HFF-Myc (cell line): ENCODE results near the gene METTL24.
"Not testable (repeated sequence)": the region's sequence is repeated elsewhere in the genome, so short reads cannot be mapped to it uniquely, and the experiment has no call there.

Experiments used
- DNase-seq: peaks from one replicate; pipeline ENCODE4 v3.0.0-alpha.2; 2011; ENCODE audit warnings: low read depth; ENCODE audit errors: extremely low read depth
- H3K4me3 ChIP-seq: replicated peaks from 2 replicates; pipeline ENCODE4 v1.5.1; 2011; ENCODE audit warnings: low read depth, mild to moderate bottlenecking, control low read depth, low read length
- TF ChIP-seq, protein P1 (sequence below): IDR thresholded peaks from 2 replicates; pipeline ENCODE4 v1.5.1; 2012; ENCODE audit warnings: mild to moderate bottlenecking, low read depth, low read length, control low read depth; ENCODE audit errors: missing control alignments

Gene METTL24

DNA sequence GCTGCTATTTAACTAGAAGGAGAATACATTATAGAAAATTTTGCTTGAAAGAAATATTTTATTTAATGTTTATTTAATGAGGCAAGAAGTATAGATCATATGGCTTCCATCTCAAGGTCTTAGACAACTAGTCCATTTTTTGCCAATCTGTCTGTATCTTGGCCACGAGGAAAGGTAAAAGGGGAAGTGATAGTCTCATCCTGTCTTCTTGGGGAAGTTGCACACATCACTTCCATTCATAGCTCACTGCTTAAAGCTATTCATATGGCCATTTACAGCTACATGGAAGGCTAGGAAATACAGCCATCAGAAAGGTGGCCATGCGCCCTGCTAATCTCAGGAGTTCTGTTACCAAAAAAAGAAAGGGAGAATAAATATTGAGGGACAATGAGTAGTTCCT, 50.8 kb downstream of the METTL24 start:
- TF ChIP-seq, protein P1, sequence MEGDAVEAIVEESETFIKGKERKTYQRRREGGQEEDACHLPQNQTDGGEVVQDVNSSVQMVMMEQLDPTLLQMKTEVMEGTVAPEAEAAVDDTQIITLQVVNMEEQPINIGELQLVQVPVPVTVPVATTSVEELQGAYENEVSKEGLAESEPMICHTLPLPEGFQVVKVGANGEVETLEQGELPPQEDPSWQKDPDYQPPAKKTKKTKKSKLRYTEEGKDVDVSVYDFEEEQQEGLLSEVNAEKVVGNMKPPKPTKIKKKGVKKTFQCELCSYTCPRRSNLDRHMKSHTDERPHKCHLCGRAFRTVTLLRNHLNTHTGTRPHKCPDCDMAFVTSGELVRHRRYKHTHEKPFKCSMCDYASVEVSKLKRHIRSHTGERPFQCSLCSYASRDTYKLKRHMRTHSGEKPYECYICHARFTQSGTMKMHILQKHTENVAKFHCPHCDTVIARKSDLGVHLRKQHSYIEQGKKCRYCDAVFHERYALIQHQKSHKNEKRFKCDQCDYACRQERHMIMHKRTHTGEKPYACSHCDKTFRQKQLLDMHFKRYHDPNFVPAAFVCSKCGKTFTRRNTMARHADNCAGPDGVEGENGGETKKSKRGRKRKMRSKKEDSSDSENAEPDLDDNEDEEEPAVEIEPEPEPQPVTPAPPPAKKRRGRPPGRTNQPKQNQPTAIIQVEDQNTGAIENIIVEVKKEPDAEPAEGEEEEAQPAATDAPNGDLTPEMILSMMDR, result no peak
- DNase-seq, result no peak
- H3K4me3 ChIP-seq, result no peak overlapping the region

DNA sequence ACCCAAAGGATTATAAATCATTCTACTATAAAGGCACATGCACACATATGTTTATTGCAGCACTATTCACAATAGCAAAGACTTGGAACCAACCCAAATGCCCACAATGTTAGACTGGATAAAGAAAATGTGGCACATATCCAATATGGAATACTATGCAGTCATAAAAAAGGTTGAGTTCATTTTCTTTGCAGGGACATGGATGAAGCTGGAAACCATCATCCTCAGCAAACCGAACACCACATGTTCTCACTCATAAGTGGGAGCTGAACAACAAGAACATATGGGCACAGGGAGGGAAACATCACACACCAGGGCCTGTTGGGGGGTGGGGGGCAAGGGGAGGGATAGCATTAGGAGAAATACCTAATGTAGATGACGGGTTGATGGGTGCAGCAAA, 52.3 kb downstream of the METTL24 start:
- DNase-seq, H3K4me3 ChIP-seq: not testable (repeated sequence)

DNA sequence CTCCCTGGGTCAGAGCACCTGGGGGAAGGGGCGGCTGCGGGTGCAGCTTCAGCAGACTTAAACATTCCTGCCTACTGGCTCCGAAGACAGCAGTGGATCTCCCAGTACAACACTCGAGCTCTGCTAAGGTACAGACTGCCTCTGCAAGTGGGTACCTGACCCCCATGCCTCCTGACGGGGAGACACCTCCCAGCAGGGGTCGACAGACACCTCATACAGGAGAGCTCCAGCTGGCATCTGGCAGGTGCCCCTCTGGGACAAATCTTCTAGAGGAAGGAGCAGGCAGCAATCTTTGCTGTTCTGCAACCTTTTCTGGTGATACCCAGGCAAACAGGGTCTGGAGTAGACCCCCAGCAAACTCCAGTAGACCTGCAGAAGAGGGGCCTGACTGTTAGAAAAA, 54.5 kb downstream of the METTL24 start:
- H3K4me3 ChIP-seq, DNase-seq: not testable (repeated sequence)

DNA sequence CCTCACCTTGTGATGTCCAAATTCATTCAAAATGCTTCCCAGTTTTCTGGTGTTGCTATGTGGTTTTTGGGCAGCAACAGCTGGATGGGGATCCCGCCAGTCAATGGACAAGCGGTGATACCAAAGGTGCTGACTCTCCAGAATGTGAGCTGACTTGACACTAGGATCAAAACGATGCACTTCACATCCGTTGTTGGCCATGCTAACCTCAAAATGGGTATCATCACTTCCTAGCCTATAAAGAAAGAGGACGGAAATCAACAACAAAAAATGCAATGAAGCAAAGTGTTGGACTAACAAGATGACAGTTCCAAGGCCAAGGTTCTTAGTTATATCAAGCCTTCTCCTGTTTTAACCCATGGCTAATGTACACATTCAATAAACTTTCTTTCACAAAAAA, 59.2 kb downstream of the METTL24 start:
- no peak for DNase-seq
- no peak overlapping the region for H3K4me3 ChIP-seq
- TF ChIP-seq, protein P1, result no peak

DNA sequence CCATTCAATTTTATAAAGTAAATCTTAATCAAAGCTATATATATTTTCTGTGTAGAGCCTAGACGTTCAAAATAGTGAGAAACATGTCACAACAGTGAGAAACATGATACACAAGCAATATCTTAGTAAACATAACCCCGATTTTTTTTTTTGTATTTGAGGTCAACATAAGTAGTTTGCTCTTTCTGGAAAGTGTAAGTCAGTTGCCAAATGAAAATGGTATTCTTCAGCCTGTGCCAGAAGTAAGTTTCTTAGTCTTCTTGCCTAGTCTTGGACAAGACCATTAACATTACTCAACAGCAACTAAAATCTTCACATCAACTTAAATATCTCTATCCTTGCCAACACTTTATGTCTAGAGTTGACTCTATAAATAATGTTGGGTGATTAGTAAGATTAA, 59.7 kb downstream of the METTL24 start:
- TF ChIP-seq, protein P1, result no peak
- DNase-seq, result no peak
- H3K4me3 ChIP-seq, result no peak overlapping the region

DNA sequence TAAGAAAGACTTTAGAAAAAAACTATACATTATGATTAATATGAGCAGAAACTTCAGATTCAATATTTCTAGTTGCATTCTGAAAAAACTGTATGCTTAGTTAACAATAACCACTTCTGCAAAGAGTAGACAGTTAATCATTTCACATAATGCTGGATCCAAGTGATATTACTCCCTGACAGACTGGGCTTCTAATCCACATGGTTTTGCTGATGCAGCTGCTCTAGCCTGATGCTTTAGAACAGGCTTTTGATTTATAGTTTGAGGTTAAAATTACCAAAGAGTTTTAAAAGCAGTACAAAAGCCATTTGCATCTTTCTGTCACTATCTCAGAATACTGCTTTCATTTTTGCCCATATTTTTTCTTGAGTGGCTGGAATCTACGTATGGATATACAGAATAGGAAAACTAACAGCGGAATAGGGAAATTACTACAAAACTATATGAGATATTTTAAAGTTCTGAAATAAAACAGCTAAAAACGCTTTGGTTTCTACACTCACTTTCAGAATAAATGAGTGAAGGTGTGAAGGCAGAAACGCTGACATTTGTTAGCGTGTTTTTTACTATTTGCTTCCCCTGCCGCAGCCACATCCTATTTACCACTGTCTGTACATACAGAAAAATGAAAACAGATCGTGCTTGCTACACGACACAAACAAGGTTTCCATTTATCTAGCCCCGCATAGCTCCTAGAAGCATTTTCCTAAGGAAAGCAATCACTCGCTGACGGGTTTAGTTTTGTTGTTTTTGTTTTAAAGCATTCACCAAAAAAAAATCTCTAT, 61.7 kb downstream of the METTL24 start:
- no peak for DNase-seq
- TF ChIP-seq, protein P1, result no peak
- H3K4me3 ChIP-seq, result no peak overlapping the region

DNA sequence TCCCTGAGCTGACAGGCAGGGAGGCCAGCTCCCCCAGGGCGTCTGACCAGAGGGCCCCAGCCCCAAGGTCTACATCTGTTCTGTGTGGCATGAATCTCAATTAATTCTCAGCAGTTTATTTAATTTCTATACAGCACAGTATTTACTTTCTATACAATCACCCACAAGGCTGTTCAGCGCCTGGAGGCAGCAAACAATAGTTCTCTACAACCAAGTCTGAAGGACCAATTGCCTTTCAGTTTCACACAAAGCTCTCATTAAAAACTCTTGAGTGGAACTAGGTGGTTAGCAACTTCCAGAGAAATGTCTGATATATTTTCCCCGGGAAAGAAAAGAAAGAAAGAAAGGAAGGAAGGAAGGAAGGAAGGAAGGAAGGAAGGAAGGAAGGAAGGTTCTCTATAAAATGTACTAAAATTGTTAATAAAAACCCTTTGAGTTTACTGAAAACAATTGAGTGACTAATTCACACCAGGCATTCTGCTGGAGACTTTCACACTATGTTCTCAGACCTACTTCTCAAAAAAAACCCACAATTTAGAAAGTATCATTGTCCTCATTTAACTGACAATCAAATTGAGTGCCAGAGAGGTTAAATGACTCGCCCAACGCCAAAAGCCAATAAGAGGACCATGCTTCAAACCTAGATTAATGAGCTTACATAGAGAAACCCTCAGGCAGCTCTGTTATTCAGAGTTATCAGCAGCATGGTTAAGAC, 62.5 kb downstream of the METTL24 start:
- DNase-seq, result no peak
- no peak overlapping the region for H3K4me3 ChIP-seq

More for the DNA sequence above, 62.5 kb downstream of the METTL24 start:
- TF ChIP-seq, protein P1, result no peak
